HG03103 (cell line): ENCODE data around the gene UBQLN2.
"Not testable (repeated sequence)": the region's sequence is repeated elsewhere in the genome, so short reads cannot be mapped to it uniquely, and the experiment has no call there.

Experiments
- ATAC-seq: cut with Tn5 transposase; IDR thresholded peaks from one replicate; pipeline ENCODE4 v1.9.1; 2021; ENCODE audit warnings: low read depth; ENCODE audit not compliant: unreplicated experiment

UBQLN2 gene

GRCh38 chrX:56563231-56564161, at the start of gene UBQLN2:
Gene UBQLN2 (plus strand): TSS chrX:56563627. CDS start chrX:56563874, 247 bp downstream.
- ATAC-seq: peak; percentile 64

GRCh38 chrX:56519642-56520041, 43.8 kb upstream of the UBQLN2 start:
- no peak for ATAC-seq

- ATAC-seq: not testable (repeated sequence)
Observed at GRCh38 chrX:56529482-56530007, 33.9 kb upstream of the UBQLN2 start.

- ATAC-seq: no peak
Observed at GRCh38 chrX:56530011-56530410, 33.4 kb upstream of the UBQLN2 start.

GRCh38 chrX:56550667-56551066, 12.8 kb upstream of the UBQLN2 start:
- ATAC-seq: no peak

GRCh38 chrX:56554870-56555269, 8.6 kb upstream of the UBQLN2 start:
- ATAC-seq: no peak

- ATAC-seq: no peak
Observed at GRCh38 chrX:56557376-56557929, 6.0 kb upstream of the UBQLN2 start.

- ATAC-seq: no peak
Observed at GRCh38 chrX:56564164-56564885, 898 bp downstream of the UBQLN2 start.

GRCh38 chrX:56564921-56565840, 1.8 kb downstream of the UBQLN2 start:
- no peak for ATAC-seq

GRCh38 chrX:56569378-56570057, 6.1 kb downstream of the UBQLN2 start:
- no peak for ATAC-seq

GRCh38 chrX:56572975-56573374, 9.5 kb downstream of the UBQLN2 start:
- ATAC-seq: no peak

- no peak for ATAC-seq
Observed at GRCh38 chrX:56574861-56575260, 11.4 kb downstream of the UBQLN2 start.

GRCh38 chrX:56576721-56577120, 13.3 kb downstream of the UBQLN2 start:
- ATAC-seq: no peak

GRCh38 chrX:56588397-56589188, 25.2 kb downstream of the UBQLN2 start:
- no peak for ATAC-seq

- not testable (repeated sequence) for ATAC-seq
Observed at GRCh38 chrX:56591830-56592229, 28.4 kb downstream of the UBQLN2 start.

GRCh38 chrX:56600141-56600540, 36.7 kb downstream of the UBQLN2 start:
- ATAC-seq: no peak

- no peak for ATAC-seq
Observed at GRCh38 chrX:56600987-56601386, 37.6 kb downstream of the UBQLN2 start.

- no peak for ATAC-seq
Observed at GRCh38 chrX:56615282-56615681, 51.9 kb downstream of the UBQLN2 start.
